ENCODE measurements around the gene ZNF316.

The ZNF316 gene

DNA sequence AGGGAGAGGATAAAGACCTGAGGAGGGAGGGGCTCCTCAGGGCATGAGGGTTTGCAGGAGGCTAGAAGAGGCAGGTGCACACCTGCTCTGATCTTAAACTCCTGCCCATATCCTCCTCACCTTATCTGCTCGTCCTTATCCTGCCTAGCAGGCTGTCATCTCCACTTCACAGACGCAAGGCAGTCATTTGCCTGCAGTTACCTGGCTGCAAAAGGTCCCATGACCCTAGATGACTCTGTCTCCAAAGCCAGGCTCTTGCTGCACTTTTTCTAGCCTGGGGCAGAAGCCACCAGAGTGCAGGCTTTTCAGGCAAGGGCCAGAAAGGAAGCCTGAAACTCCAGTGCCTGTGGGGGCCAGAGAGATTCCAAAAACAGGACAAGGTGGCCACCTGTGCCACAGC lies 23.4 kb upstream of the ZNF316 start:
- H3K4me3 ChIP-seq (ENCODE audit: low read length): no peak overlapping the region
- DNase-seq (ENCODE audit: low read depth): no peak
- TF ChIP-seq, protein P1, sequence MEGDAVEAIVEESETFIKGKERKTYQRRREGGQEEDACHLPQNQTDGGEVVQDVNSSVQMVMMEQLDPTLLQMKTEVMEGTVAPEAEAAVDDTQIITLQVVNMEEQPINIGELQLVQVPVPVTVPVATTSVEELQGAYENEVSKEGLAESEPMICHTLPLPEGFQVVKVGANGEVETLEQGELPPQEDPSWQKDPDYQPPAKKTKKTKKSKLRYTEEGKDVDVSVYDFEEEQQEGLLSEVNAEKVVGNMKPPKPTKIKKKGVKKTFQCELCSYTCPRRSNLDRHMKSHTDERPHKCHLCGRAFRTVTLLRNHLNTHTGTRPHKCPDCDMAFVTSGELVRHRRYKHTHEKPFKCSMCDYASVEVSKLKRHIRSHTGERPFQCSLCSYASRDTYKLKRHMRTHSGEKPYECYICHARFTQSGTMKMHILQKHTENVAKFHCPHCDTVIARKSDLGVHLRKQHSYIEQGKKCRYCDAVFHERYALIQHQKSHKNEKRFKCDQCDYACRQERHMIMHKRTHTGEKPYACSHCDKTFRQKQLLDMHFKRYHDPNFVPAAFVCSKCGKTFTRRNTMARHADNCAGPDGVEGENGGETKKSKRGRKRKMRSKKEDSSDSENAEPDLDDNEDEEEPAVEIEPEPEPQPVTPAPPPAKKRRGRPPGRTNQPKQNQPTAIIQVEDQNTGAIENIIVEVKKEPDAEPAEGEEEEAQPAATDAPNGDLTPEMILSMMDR (IDR thresholded peaks at IDR 0.05; ENCODE audit: insufficient read depth, low read depth, low read length, missing control alignments): no peak

DNA sequence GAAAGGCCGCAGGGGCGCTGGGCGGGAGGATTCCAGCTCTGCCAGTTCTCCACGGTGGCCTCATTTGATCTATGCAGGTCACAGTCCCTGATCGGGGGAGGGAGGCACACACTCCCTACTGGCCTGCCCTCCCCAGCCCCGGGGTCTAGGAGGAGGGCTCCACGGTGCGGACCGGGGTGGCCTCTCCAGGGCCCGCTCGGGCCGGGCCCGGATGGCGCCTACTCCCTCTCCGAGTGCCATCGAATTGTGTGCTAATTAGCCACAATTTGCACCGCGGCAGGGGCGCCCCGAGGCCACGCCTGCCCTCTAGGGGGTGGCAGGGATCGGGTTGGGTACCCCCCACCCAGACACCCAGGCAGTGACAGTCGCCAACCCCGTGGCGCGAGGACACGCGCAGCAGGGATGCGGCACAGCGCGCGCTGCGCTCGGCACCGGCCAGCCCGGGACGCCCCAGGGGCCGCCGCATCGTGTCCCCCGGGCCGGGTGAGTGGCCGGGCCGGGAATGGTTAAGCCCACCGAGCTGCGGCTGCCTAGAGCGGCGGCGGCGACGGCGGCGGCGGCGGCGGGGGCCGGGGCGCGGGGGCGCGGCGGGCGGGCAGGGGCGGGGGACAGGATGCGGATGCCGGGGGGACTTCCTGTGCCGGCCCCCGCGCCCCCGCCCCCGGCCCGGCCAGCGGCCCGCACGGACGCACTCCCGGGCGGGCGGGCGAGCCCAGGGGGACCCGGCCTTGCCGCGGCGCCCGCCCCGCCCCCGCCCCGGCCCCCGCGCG lies 22.0 kb upstream of the ZNF316 start, which contains the start of gene ZNF853:
Gene ZNF853, plus strand, starts transcription at position 658 of the 770 bp plus-strand sequence. CDS start 565 bp downstream, outside the sequence.
- H3K4me3 ChIP-seq (ENCODE audit: low read length): peak within 1 kb of the TSS; percentile 21
- DNase-seq (ENCODE audit: low read depth): no peak
- TF ChIP-seq, protein P1 (IDR thresholded peaks at IDR 0.05; ENCODE audit: insufficient read depth, low read depth, low read length, missing control alignments): no peak

DNA sequence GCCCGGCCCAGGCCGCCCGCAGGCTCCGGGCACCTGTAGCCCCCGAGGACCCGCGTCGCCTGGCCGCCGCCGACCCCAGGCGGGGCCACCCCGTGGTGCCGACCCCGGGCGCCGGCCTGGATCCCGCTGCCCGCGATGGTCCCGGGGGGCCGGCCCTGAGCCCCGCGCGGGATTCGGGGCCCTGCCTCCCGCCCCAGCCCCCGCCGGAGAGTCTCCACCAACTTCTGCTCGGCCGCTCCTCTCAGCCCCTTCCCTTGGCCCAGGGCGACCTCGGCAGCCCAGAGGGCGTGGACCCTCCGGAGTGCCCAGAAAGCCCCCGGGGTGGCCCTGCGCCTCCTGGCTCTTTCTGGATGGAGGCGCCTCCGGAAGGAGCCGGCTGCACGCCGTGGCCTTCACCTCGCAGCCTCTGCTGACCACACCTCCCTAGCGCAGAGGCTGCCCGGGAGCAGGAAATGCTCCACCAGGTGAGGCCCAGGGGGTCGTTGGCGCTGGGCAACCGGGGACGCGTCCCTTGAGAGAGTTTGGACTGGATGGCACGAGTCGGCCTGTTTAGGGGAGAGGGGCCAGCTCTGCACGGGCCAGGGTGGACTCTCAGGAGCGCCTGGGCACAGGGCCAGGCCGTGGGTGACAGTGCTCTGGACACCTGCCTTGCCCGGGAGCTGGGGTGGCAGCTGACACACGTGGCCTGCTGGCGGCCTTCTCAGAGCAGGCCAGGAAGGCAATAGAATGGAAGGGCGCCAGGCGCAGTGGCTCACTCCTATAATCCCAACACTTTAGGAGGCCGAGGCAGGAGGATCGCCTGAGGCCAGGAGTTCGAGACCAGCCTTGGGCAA lies 21.2 kb upstream of the ZNF316 start:
- DNase-seq (ENCODE audit: low read depth): no peak
- TF ChIP-seq, protein P1 (IDR thresholded peaks at IDR 0.05; ENCODE audit: insufficient read depth, low read depth, low read length, missing control alignments): no peak
- H3K4me3 ChIP-seq (ENCODE audit: low read length): peak overlapping the region; percentile 21

DNA sequence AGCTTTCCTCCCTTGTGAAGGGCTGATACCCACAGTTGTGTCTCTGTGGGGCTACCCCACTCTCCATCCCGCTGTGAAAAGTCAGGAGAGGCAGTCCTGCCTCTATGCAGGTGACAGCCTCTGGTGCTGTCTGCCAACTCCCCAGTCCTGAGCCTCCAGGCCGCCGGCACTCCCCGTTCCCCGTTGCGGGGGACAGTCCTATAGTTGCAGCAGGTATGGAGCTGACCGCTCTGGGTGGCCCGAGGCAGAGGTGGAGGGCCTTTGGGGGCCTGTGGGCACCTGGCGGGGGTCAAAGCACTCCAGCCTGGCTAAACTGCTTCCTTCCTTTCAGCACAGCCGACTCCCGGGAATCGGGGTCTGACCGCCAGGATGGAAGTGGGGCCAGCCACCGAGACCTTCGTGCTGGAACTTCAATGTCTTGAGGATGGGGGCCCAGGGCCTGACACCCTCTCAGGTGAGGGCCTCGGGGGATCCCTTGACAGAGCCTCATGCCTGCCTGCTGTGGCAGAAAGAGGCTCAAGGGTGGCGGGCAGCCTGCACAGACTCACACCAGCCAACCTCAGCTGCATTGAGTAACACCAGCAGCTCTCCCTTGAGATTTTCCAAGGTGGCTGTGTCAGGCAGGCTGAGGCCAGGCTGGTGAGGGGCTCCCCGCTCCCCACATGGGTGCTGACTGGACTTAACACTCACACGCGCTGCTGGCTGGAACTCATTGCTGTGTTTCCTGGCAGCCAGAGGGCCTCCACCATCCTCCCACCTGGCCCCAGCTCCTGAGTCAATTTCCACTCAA lies 20.1 kb upstream of the ZNF316 start:
- TF ChIP-seq, protein P1 (IDR thresholded peaks at IDR 0.05; ENCODE audit: insufficient read depth, low read depth, low read length, missing control alignments): no peak
- DNase-seq (ENCODE audit: low read depth): no peak
- no peak overlapping the region for H3K4me3 ChIP-seq (ENCODE audit: low read length)

DNA sequence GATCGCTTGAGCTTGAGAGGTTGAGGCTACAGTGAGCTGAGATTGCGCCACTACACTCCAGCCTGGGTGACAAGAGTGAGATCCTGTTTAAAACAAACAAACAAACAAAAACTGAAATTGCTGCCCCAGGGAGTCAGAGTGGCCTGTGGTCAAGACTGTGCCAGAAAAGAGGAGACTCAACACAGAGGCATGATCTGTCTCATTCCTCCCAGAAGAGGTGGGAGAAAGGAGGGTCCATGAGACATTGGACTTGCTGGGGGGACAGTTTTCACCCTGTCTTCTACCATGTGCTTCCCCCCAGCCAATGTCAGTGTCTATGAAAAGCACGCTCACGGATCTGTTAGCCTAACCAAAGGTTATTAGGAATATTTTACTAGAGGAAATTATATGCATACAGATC lies 18.5 kb upstream of the ZNF316 start:
- TF ChIP-seq, protein P1 (IDR thresholded peaks at IDR 0.05; ENCODE audit: insufficient read depth, low read depth, low read length, missing control alignments): no peak
- H3K4me3 ChIP-seq (ENCODE audit: low read length): no peak overlapping the region
- DNase-seq (ENCODE audit: low read depth): no peak

DNA sequence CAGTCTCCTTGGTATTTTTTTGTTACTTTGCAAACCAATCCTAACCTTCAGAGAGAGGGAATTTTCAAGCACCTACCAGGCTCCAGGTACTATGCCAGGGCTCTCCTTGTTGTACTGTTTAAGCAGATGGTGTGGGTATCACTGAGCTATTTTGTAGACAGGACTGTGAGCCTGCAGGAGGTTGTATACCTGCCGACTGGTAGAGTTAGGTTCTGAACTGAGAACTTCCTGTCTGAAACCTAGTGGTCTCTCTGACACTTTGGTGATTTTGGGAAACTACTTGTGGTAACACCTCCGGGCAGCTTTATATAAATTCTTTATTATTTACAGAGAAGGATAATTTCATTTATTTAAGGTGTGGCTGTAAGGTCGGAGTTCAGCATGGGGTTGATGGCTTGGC lies 17.2 kb upstream of the ZNF316 start:
- no peak for DNase-seq (ENCODE audit: low read depth)
- TF ChIP-seq, protein P1 (IDR thresholded peaks at IDR 0.05; ENCODE audit: insufficient read depth, low read depth, low read length, missing control alignments): no peak
- no peak overlapping the region for H3K4me3 ChIP-seq (ENCODE audit: low read length)
